Dermis blood vessel endothelial cell (primary cell): ENCODE results near the gene MAPK8. TPM values are rescaled to one million over a fixed set of nuclear protein-coding genes. Genes with fewer than 3 reads are reported as not detected.

ENCODE experiments used
- DNase-seq: peaks from one replicate; pipeline ENCODE4 v3.0.0; 2010
- total RNA-seq: library from RNA; depleted of rRNA; stranded (reverse); fragments of >200 nt; gene quantifications from 2 replicates; pipeline ENCODE4 v1.2.3, GENCODE V29; 2014

Gene MAPK8
- total RNA-seq, 1 donor from 2014 or later: 81.3 TPM

DNA sequence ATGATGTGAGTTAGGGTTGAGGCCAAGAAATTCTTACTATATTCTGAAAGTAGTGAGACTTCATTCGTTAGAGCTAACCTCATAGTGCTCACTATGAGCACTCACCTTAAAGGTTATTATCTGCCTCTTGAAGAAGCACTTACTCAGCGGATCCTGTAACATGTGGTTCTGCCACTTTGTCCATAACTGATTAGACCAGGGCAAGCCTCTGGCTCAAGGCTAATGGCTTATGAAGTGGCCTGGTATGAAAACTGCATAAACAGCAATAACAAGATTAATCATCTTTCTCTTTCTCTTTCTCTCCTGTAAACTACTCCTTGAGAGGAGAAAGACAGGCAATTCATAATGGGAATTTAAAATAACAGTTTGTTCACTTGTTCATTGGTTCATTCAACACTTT, 82.8 kb downstream of the MAPK8 start:
- DNase-seq: no peak

DNA sequence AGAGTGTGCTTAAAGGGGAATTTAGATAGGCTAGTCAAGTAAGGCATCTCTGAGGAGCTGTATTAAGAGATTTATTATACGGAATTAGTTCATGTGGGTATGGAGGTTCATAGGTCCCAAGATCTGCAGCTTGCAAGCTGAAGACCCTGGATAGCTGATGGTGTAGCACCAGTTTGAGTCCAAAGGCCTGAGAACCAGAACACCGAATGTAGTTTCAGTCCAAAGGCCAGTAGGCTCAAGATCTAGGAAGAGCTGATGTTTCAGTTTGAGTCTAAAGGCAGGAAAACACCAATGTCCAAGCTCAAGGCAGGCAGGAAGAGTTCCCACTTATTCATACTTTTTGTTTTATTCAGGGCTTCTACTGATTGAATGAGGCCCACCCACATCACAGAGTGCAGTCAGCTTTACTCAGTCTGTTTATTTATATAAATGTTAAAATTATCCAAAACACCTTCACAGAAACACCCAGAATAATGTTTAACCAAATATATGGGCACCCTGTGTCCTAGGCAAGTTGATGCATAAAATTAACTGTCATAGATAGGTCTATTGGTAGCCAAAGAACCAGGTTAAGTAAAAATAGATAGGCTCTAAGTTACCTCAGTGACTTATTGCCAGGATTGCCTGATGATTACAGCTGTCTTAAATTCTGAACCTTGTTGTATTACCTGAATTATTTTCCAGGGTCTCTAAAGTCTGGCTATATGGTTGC, 83.5 kb downstream of the MAPK8 start:
- no peak for DNase-seq

DNA sequence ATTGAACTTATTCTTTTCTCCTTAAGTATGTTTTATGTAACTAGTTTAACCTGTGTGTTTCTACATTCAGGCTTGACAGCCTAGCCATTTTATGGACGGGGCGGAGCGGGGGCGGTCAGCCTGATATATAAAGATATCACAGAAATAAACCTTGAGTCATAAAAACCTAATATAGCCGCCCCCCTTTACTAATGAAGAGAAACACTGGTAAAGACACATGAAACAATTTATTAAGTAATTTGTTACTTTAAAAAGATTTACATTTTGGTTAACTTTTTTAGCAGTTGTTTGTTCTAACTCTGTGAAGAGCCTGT, 84.0 kb downstream of the MAPK8 start:
- no peak for DNase-seq

DNA sequence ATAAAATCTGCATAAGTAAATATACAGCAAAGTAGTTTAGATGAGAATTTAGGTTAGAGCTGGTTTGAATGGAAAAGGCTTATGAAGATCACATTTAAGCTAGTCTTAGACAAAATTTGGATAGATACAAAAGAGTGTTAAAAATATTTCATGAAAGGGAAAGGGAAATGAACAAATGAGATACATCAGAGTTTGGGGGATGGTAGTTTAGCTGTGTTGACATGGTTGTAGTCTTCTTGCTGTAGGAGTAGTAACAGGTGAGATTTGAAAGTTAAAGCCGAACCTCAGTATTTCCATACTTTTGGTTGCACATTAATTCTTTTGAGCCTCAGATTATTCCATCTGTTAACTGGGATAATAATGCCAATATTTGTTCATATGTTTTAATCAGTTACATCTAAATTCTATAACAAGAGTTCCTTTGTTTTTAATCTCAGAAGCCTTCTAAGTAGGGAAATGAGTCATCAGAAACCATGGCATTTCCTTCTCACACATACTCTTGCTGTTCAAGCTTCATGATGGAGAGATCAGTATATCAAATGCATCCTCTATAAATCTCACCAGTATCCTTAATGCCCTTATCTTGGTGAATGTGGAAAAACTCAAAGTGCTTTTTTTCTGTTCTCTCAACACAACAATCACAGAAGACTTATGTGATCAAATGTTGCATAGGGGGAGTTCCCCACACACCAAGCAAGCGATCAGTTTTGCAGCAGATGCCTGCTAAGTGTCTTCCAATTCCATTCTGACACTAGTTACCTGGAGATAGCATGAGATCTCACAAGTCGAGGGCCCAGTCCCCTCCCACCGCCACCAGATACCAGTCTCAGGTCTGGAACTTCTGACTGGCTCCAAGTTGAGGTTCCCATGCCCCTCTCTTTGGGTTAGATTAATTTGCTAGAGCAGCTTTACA, 84.7 kb downstream of the MAPK8 start:
- peak; percentile 87 for DNase-seq

DNA sequence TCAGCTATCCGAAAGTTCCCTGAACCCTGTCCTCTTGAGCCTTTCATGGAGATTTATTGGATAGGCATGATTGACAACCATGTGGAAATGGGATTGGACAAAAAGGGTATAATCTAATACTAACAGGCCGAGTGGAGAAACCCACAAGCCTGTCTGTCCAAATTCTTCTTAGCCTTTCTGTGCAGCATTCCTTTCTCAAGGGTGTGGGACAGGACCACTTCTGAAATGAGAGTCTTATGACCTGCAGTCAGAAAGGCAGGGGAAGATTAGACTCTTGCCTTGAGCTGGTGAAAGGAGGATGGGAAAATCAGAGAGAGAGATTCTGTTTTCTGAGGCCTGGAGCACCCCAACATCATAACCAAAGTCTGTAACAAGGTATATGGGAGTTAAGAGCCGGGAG, 85.5 kb downstream of the MAPK8 start:
- no peak for DNase-seq

- DNase-seq: no peak
These were observed 91.8 kb downstream of the MAPK8 start for GRCh38 chr10:48398261-48398660.

- DNase-seq: no peak
These were observed 92.6 kb downstream of the MAPK8 start for GRCh38 chr10:48399056-48399541.

DNA sequence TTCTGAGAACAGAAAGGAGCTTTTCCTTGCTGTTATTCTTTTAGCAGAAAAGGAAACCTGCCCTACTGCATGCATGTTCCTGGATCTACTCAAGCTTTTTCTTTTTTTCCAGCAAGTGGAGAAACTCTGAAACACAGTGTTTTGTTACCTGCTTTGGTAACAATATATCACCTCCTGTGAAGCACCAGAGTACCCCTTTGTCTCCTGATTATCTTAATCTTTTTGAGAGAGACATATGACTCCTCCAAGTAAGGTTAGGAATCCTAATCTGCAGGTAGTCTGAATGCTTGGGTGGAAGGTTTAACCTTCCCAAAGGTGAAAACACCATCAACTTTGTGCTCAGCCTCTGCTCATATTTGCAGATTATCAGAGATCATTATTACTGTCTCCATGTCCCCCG, 93.1 kb downstream of the MAPK8 start:
- DNase-seq: no peak

- DNase-seq: peak; percentile 32
These were observed 93.8 kb downstream of the MAPK8 start for GRCh38 chr10:48400129-48400849.

DNA sequence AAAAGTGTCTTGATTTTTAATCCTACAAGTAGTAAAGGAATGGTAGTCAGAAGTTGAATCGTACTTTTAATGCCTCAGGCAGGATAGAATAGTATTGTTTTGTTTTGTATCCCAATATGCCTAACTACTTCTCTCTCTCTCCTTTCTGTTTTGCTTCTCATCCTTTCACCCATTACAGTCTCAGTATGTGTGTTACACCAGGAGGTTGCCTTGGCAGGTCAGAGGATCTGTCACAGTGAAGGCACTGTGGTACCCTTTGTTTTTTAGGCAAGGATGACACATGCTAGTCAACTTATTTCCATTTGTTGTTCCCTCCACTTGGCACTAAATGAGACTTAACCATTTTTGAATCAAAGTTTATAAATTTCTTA, 94.4 kb downstream of the MAPK8 start:
- no peak for DNase-seq

- no peak for DNase-seq
These were observed 98.2 kb downstream of the MAPK8 start for GRCh38 chr10:48404646-48405045.

GRCh38 chr10:48406204-48406603, 99.7 kb downstream of the MAPK8 start:
- peak; percentile 30 for DNase-seq

DNA sequence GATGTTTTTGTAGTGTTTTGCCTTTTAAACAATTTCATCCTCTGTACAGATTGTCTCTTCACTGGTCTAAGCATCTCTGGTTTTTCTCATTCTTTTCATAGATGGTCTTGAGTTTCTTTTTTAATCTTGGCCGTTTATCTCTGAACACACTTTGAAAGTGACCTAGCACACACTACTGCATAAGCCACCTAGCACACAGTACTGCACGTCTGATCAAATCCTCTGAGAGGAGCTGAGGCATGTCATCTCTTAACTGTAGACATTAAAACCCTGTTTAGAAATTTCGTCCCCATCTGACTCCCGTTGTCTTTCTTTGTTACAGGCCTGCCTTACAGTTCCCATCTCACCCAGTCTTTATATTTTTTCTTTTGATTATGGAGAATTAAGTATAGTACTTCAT, 100.2 kb downstream of the MAPK8 start:
- DNase-seq: no peak

- no peak for DNase-seq
These were observed 104.0 kb downstream of the MAPK8 start for GRCh38 chr10:48410503-48410902.

DNA sequence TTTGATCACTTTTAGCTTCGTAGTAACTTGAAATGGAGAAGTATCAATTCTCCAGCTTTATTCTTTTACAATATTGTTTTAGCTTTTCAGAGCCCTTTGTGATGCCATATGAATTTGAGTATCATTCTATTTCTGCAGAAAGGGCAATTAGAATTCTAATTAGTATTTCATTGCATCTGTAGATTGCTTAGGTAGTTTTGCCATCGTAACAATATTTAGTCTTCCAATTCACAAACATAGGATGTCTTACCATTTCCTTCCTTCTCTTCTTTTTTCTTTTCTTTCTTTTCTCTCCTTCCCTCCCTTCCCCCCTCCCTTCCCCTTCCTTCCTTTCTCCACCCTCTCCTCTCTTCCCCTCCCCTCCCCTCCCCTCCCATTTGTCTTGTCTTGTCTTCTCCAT, 105.0 kb downstream of the MAPK8 start:
- no peak for DNase-seq

DNA sequence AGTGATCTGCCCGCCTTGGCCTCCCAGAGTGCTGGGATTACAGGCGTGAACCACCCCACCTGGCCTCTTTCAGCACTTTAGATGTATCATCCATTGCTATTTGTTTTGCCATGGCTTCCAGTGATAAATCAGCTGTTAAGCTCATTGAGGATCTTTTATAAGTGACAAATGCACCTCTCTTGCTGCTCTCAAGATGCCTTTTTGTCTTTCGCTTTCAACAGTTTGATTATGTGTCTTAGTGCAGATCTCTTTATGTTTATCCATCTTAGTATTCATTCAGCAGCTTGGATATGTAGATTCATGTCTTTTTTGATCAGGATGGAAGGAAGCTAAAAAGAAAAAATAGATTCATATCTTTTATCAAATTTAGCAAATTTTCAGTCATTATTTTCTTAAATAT, 105.6 kb downstream of the MAPK8 start:
- no peak for DNase-seq

DNA sequence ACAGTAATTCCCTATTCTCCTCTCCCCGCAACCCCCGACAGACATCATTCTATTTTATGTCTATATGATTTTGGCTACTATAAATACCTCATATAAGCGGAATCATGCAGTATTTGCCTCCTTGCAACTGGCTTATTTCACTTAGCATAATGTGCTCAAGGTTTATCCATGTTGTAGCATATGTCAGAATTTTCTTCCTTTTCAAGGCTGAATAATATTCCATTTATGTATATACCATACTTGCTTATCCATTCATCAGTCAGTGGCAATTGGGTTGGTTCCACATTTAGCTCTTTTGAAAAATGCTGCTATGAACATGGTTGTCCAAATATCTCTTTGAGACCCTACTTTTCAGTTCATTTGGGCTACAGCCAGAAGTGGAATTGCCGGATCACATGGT, 106.5 kb downstream of the MAPK8 start:
- DNase-seq: no peak

DNA sequence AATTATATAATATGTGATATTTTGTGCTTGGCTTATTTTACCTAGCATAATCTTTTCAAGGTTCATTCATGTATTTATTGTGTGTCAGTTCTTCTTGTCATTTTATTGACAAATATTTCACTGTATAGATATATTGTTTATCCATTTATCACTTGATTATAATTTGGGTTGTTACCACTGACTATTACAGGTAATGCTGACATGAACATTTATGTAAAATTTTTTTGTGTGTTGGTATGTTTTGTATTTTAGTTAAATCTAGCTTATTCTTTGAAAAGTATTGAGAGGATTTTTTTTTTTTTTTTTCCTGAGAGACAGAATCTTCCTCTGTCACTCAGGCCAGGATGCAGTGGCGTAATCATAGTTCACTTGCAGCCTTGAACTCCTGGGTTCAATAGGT, 107.7 kb downstream of the MAPK8 start:
- DNase-seq: no peak

- no peak for DNase-seq
These were observed 108.3 kb downstream of the MAPK8 start for GRCh38 chr10:48414778-48415177.

DNA sequence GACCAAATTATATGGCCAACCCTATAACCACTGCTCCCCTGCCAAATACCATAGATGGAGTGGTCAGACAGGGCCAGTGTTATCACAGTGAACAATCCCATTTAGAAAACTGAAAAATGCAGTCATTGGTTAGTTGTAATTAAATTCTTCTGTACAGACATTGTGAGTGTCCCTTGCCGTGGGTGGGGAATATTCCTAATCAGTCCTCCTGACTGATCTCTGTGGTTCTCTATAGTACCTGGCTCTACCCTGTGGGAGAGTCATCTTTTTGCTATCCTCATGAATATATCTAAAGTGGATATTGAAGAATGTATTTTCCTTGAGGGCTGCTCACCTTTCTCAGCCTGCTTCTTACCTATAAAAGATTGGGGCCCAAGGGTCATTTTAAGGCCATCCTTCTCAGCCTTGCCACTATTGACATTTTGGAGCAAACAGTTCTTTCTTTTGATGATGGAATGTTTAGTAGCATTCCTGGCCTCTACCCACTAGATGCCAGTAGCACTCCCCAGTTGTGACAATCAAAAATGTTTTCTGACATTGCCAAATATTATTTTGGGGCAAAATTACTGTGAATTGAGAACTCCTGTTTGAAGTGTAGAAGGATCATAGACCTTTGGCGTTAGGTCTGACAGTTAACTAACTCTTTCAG, 110.2 kb downstream of the MAPK8 start:
- no peak for DNase-seq

DNA sequence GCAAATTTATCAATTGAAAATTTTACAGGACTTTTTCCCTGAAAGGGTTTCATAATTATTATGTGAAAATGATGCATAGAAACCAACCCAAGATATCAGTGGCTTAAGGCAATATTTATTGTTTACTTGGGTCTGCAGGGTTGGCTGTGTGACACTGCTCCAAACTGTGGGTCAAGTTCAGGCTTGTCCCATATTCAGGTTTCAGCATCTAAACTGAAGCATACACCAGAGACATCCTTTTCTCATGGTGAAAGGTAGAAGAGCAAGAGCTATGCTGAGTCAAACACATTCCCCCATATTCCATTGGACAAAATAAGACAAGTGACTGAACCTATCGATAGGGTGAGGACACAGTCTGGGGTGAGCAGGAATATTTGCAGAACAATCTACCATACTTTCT, 110.9 kb downstream of the MAPK8 start:
- no peak for DNase-seq

DNA sequence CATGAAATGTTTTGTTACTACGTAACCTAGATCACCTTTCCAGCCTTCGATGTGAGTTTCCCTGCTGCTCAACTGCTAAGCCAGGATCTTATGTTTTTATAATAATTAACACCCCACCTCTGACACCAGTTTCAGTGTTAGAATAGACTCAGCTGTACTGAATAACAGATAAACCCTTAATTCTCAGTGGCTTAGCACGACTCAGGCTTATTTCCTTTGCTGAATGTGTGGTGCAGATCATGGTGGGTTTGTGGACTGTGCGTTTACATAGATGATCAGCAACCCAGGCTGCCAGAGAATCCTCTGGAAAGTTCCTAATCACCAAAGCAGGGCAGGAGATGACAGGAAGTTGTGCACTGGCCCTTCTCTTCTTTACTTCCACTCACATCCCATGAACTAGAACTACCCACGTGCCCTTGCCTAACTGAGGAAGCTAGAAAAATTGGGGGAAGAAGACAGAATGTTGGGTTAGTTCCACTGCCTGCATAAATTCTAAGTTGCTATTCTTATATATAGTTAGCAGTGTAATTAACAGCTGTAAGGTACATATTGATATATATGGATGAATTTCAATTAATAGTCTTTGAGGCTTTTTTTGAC, 111.8 kb downstream of the MAPK8 start:
- no peak for DNase-seq

DNA sequence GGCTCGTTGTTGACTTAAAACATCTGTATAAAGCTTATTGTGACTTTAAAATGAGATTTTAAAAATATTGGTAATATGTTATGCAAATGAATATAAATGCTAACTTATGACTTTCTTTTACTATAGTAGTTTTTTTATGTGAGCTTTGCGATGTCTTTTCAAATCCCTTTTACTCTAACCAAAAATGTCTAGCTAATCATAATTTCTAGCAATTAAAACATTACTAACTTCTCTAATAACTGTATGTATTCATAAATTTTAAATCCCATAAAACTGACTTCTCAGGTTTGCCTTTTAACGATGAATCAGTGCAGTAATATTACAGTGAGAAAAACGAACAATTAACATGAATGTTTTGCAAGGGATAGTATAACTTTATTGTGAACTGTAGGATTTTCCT, 113.2 kb downstream of the MAPK8 start:
- DNase-seq: no peak
